ENCODE measurements around the gene LDHAL6A.

DNA sequence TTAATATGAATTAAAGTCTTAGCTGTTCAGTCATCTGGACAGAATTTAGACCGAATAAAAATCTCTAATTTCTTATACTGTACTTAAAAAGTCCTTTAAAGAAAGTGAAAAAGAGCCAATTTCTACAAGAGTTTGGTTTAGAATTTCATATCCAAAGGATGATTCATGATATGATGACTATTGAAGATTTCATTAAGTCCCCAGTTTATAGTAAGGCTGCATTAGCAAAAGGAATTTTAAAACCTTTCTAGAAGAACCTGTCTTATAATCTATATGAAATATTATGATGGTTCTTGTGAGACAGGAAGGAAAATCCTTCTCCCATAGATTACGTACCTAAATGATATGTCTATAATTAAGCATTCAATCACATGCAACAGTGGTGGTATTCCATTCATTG lies 36.3 kb downstream of the LDHAL6A start:
- no peak for TF ChIP-seq POLR2A (IDR thresholded peaks at IDR 0.05)
- TF ChIP-seq, protein P1, sequence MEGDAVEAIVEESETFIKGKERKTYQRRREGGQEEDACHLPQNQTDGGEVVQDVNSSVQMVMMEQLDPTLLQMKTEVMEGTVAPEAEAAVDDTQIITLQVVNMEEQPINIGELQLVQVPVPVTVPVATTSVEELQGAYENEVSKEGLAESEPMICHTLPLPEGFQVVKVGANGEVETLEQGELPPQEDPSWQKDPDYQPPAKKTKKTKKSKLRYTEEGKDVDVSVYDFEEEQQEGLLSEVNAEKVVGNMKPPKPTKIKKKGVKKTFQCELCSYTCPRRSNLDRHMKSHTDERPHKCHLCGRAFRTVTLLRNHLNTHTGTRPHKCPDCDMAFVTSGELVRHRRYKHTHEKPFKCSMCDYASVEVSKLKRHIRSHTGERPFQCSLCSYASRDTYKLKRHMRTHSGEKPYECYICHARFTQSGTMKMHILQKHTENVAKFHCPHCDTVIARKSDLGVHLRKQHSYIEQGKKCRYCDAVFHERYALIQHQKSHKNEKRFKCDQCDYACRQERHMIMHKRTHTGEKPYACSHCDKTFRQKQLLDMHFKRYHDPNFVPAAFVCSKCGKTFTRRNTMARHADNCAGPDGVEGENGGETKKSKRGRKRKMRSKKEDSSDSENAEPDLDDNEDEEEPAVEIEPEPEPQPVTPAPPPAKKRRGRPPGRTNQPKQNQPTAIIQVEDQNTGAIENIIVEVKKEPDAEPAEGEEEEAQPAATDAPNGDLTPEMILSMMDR (IDR thresholded peaks at IDR 0.05), result no peak
